A673 (cell line): ENCODE measurements around the gene KLHL26. TPM values are rescaled to one million over a fixed set of nuclear protein-coding genes. Genes with fewer than 3 reads are reported as not detected.

Source experiments
- BruUV-seq: library from RNA; stranded (reverse); fragments of 400-500 nt; replicated peaks from 2 replicates; lab custom pipeline; 2021; lab: Mats Ljungman, UMichigan
- CTCF ChIA-PET: fragments of 300-600 bp; sonication (Branson Sonifier 250); formaldehyde crosslinking; loops from one replicate; lab custom pipeline; 2022; ENCODE audit warnings: antibody characterized with exemption; lab: Charles Lee
- POLR2A ChIA-PET: fragments of 300-600 bp; sonication (Branson Sonifier 250); formaldehyde crosslinking; loops from one replicate; lab custom pipeline; 2022; ENCODE audit warnings: antibody characterized with exemption; ENCODE audit not compliant: low non-redundant PET; lab: Charles Lee
- DNase-seq: peaks from one replicate; pipeline ENCODE4 v3.0.0-alpha.2; 2015; ENCODE audit warnings: low spot score
- H3K27ac ChIP-seq: fragments of 200-600 bp; sonication (generic); 2 replicates; pipeline ENCODE4 v1.5.1; 2016; ENCODE audit warnings: mixed run types, low read depth, mild to moderate bottlenecking, mixed read lengths, antibody characterized with exemption, low read length; ENCODE audit not compliant: poor library complexity, severe bottlenecking
- H3K27me3 ChIP-seq: fragments of 200-600 bp; sonication (generic); replicated peaks from 2 replicates; pipeline ENCODE4 v1.6.1; 2017; ENCODE audit warnings: mixed run types, low read depth, mild to moderate bottlenecking, mixed read lengths, antibody characterized with exemption, low read length; ENCODE audit not compliant: insufficient read depth, poor library complexity
- H3K36me3 ChIP-seq: fragments of 200-600 bp; sonication (generic); 2 replicates; pipeline ENCODE4 v1.6.1; 2016; ENCODE audit warnings: mixed run types, mild to moderate bottlenecking, mixed read lengths, antibody characterized with exemption, low read length; ENCODE audit not compliant: insufficient read depth, poor library complexity, severe bottlenecking
- H3K4me1 ChIP-seq: fragments of 200-600 bp; sonication (generic); 2 replicates; pipeline ENCODE4 v1.6.1; 2017; ENCODE audit warnings: mixed run types, mild to moderate bottlenecking, mixed read lengths, antibody characterized with exemption, low read length; ENCODE audit not compliant: insufficient read depth, poor library complexity, severe bottlenecking
- H3K4me3 ChIP-seq: fragments of 200-600 bp; sonication (generic); 2 replicates; pipeline ENCODE4 v1.5.1; 2016; ENCODE audit warnings: low read depth, mixed run types, mild to moderate bottlenecking, mixed read lengths, low read length; ENCODE audit not compliant: poor library complexity, severe bottlenecking
- H3K9me3 ChIP-seq: fragments of 200-600 bp; sonication (generic); 2 replicates; pipeline ENCODE4 v1.6.1; 2016; ENCODE audit warnings: mixed run types, low read depth, mild to moderate bottlenecking, mixed read lengths, antibody characterized with exemption, low read length; ENCODE audit not compliant: poor library complexity, severe bottlenecking
- CTCF ChIP-seq: fragments of 300-800, 200-600 bp; sonication (generic); conservative IDR thresholded peaks from 2 replicates; pipeline ENCODE4 v1.5.1; 2017; ENCODE audit warnings: low read depth, mild to moderate bottlenecking, antibody characterized with exemption, low read length, moderate library complexity, mixed read lengths
- EZH2 ChIP-seq: fragments of 200-600 bp; sonication (generic); IDR thresholded peaks from 2 replicates; pipeline ENCODE4 v1.6.1; 2017; ENCODE audit warnings: borderline replicate concordance, low read depth, mild to moderate bottlenecking, mixed read lengths, antibody characterized with exemption, low read length; ENCODE audit not compliant: poor library complexity, severe bottlenecking
- intact Hi-C: fragments of 100-400 bp; cut with micrococcal nuclease; formaldehyde crosslinking; loops from one replicate; pipeline ENCODE4 v1.10.0; 2022; ENCODE audit not compliant: unreplicated experiment
- total RNA-seq: library from RNA; stranded (reverse); gene quantifications from 2 replicates; pipeline ENCODE4 v1.2.3, GENCODE V29; 2021

The KLHL26 gene
- total RNA-seq, 1 experiment from 2014 or later: 16.3 TPM

DNA sequence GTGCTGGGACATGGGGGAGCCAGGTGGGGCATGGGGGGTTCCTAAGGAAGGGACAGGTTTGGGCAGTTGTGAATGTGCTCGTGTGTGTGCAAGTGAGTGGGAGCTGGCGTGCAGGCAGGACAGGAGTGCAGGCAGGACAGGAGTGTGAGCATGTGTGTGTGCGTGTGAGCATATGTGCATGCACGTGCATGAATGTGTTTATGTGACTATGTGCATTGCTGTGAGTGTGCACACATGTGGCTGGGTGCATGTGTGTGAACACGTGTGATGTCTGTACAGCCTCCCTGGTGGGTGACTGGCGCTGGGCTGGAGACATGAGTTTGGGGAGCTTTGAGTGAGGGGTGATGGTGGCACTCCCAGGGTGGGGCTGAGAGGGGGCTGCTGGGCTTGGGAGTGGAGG, 80.0 kb downstream of the KLHL26 start:
- H3K4me3 ChIP-seq: no peak overlapping the region
- ChIA-PET CTCF (no interaction called here), POLR2A (no interaction called here)
- no peaks in the 10 kb centered on the region for H3K27me3 ChIP-seq
- intact Hi-C loops: no loop called here
- no peak overlapping the region for H3K27ac ChIP-seq
- H3K9me3 ChIP-seq: no peaks in the 10 kb centered on the region
- DNase-seq: no peak
- BruUV-seq: no TSS peak
- H3K4me1 ChIP-seq: no peaks in the 10 kb centered on the region
- H3K36me3 ChIP-seq: no peaks in the 10 kb centered on the region
- TF ChIP-seq EZH2 (no peak), CTCF (no peak)

GRCh38 chr19:18717601-18718000, 80.8 kb downstream of the KLHL26 start:
- Histone ChIP-seq H3K27me3 (no peaks in the 10 kb centered on the region), H3K4me1 (no peaks in the 10 kb centered on the region), H3K9me3 (no peaks in the 10 kb centered on the region), H3K4me3 (no peak overlapping the region), H3K36me3 (no peaks in the 10 kb centered on the region), H3K27ac (no peak overlapping the region)
- POLR2A ChIA-PET: no interaction called here
- no TSS peak for BruUV-seq
- no peak for TF ChIP-seq CTCF
- TF ChIP-seq EZH2: no peak
- no peak for DNase-seq
- intact Hi-C loops: no loop called here
- CTCF ChIA-PET: no interaction called here

DNA sequence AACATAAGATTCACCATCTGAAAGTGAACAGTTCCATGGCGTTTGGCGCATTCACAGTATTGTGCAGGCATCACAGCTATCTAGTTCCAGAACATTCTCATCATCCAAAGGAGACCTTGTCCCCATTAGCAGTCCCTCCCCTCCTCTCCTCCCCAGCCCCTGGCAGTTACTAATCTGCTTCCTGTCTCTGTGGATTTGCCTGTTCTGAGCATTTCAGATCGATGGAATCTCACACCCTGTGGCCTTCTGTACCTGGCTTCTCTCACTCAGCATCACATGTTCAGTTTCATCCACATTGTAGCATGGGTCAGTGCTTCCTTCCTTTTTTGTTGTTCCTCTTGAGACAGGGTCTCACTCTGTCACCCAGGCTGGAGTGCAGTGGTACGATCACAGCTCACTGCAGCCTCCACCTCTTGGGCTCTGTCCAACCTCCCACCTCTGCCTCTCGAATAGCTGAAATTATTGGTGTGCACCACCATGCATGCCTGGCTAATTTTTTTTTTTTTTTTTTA, 81.2 kb downstream of the KLHL26 start:
- H3K4me1 ChIP-seq: no peaks in the 10 kb centered on the region
- H3K36me3 ChIP-seq: no peaks in the 10 kb centered on the region
- no peak overlapping the region for H3K27ac ChIP-seq
- intact Hi-C loops: no loop called here
- H3K9me3 ChIP-seq: no peaks in the 10 kb centered on the region
- no peak overlapping the region for H3K4me3 ChIP-seq
- no TSS peak for BruUV-seq
- TF ChIP-seq CTCF (no peak), EZH2 (no peak)
- H3K27me3 ChIP-seq: no peaks in the 10 kb centered on the region
- POLR2A ChIA-PET: no interaction called here
- DNase-seq: no peak
- CTCF ChIA-PET: no interaction called here
